Esophagus mucosa (tissue), 1 donor: ENCODE data around the gene CTSS. TPM values are rescaled to one million over a fixed set of nuclear protein-coding genes. Genes with fewer than 3 reads are reported as not detected.

ENCODE experiments used
- ATAC-seq: fragments of 200-7000 bp; cut with Tn5 transposase; one replicate; pipeline ENCODE4 v1.9.1; 2020
- total RNA-seq: library from RNA; stranded (reverse); gene quantifications from one replicate; pipeline ENCODE4 v1.2.4, GENCODE V29; 2023
- donor health status: DM: yes; HTN: yes; CAD: no.

The CTSS gene
- total RNA-seq, 1 donor from 2014 or later: 19.6 TPM

GRCh38 chr1:150696590-150696989, 69.0 kb downstream of the CTSS start:
- no peak for ATAC-seq

GRCh38 chr1:150696162-150696561, 69.4 kb downstream of the CTSS start:
- peak; percentile 20 for ATAC-seq

- peak; percentile 27 for ATAC-seq
These were observed 70.0 kb downstream of the CTSS start for GRCh38 chr1:150695561-150695960.

- ATAC-seq: no peak
These were observed 72.9 kb downstream of the CTSS start for GRCh38 chr1:150692720-150693119.

GRCh38 chr1:150688763-150689162, 76.8 kb downstream of the CTSS start:
- ATAC-seq: no peak

GRCh38 chr1:150686275-150686674, 79.3 kb downstream of the CTSS start:
- ATAC-seq: no peak

- peak; percentile 36 for ATAC-seq
These were observed 81.7 kb downstream of the CTSS start for GRCh38 chr1:150683914-150684313.

Other genes with a start within 250 kb of the CTSS start
- 42.9 TPM for gene ADAMTSL4, start 216.4 kb downstream of the CTSS start, total RNA-seq
- gene MCL1, start 186.2 kb downstream of the CTSS start, total RNA-seq: 169 TPM
- gene ENSA, start 136.2 kb downstream of the CTSS start, total RNA-seq: 329 TPM
- gene GOLPH3L, start 68.6 kb downstream of the CTSS start, total RNA-seq: 30.2 TPM
- 11.1 TPM for gene HORMAD1, start 44.9 kb downstream of the CTSS start, total RNA-seq
- 7.7 TPM for gene CTSK, start 42.5 kb upstream of the CTSS start, total RNA-seq
- gene ARNT, start 110.8 kb upstream of the CTSS start, total RNA-seq: 17.7 TPM
- not detected for gene CTXND2, start 121.4 kb upstream of the CTSS start, total RNA-seq
- 24.3 TPM for gene SETDB1, start 160.6 kb upstream of the CTSS start, total RNA-seq
- 49.8 TPM for gene CERS2, start 209.1 kb upstream of the CTSS start, total RNA-seq
- gene ANXA9, start 216.5 kb upstream of the CTSS start, total RNA-seq: 0.40 TPM
- 33.4 TPM for gene MINDY1, start 241.1 kb upstream of the CTSS start, total RNA-seq
- gene PRUNE1, start 242.7 kb upstream of the CTSS start, total RNA-seq: 14.3 TPM